Kidney glomerular epithelial cell (primary cell): ENCODE results near the gene KAT2A.
"Not testable (repeated sequence)": the region's sequence is repeated elsewhere in the genome, so short reads cannot be mapped to it uniquely, and the experiment has no call there.

Experiments
- DNase-seq: peaks from one replicate; lab custom pipeline; 2025; lab: John Stamatoyannopoulos, UW

Gene KAT2A

DNA sequence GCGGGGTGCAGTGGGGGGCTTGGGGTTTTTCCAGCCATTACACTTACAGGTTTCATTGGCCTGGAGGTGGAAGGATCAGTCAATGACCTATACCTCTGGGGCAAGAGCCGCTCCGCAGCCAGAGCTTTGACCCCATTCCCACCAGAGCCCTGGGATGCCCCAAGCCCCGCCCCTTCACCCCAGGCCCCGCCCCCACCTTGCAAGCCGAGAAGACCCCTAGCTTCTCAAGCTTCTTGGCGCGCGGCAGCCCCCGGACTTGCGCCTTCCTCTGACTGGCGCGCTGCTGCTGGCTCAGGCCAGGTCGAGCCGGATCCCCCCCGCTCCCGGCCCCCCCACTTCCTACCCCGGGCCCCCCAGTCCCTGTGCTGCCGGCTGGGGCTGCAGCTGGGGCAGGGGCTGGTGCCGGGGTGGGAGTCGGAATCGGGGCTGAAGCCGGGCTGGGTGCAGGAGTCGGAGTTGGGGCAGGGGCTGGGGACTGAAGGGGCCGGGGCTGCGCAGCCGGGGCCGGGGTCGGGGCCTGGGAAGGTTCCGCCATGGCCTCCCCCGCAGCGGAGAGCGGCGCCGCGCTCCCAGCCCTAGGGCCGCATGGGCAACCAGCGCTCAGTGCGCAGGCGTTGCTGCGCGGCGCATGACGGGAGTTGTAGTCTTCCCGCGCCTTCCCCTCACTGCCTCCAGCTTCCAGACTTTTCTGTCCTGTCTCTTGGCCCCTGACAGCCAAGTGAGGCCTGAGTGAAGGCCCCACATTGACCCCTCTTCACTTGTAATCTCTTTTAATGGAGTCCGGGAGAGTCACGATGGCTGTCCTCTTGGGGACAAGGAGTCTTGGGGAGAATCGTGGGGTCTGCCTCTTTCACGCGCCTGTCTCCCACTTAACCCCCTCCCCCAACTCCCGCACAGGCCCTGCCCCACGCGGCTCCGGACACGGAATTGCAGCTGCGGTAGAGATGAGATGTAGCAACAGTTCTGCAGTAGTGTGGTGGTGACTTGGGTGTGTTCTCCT is at the start of gene KAT2A:
TSS of gene KAT2A (minus strand) at position 598 of the 1,000 bp plus-strand sequence. CDS start at position 535, 63 bp downstream.
- DNase-seq = peak; percentile 30

DNA sequence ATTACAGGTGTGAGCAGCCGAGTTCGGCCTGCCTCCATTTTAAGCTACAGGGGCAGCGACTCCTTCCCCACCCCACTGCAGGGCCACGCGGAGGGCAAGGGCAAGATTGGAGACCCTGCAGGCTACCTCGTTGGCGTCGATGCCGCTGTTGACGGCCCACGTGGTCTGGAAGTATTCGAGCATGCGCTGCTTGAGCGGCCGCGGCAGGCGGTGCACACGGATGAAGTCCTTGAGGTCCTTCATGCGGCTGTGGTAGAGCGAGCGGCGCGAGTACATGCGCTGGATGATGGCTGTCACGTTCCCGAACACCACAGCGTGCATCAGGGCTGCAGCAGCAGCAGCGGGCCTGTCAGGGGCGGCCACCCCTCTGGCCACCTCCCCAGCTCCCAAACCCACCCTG is 48.2 kb upstream of the KAT2A start:
- no peak for DNase-seq

DNA sequence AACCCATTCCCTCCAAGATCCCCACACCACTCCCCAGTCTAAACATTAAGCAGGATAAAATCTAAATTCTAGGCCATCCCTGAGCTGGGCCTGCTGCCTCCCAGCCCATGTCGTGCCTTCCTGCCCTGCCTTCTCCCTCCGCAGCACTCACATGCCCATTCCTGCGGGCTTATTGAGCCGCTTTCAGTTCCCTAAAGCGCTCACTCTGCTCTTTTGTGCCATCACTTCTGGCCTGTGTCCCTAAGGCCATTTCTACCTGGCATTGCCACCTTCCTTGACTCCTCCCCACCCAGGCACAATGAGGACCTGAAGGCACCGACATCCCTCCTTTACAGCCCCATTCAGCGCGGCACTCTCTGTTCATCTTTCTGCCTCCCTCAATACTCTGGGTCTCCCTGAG is 46.6 kb upstream of the KAT2A start:
- DNase-seq = no peak

- DNase-seq = no peak
Observed at GRCh38 chr17:42166196-42166763, 45.1 kb upstream of the KAT2A start.

DNA sequence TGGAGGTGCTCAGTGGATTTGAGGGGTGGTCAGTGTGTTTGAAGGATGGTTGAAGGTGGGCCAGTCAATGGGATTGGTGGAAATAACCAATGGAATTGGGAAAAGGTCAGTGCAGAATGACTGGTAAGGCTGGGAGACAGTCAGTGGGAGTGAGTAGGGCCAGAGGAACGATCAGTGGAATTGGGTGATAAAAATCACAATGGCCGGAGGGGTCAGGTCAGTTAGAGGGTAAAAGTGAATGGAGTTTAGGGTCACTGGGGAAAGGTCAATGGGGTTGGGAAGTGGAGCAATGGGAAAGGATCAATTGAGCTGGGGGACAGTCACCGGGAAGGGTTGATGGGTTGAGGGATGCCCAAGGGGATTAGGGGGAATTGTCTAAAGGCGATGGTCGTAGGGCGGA is 44.6 kb upstream of the KAT2A start:
- no peak for DNase-seq

DNA sequence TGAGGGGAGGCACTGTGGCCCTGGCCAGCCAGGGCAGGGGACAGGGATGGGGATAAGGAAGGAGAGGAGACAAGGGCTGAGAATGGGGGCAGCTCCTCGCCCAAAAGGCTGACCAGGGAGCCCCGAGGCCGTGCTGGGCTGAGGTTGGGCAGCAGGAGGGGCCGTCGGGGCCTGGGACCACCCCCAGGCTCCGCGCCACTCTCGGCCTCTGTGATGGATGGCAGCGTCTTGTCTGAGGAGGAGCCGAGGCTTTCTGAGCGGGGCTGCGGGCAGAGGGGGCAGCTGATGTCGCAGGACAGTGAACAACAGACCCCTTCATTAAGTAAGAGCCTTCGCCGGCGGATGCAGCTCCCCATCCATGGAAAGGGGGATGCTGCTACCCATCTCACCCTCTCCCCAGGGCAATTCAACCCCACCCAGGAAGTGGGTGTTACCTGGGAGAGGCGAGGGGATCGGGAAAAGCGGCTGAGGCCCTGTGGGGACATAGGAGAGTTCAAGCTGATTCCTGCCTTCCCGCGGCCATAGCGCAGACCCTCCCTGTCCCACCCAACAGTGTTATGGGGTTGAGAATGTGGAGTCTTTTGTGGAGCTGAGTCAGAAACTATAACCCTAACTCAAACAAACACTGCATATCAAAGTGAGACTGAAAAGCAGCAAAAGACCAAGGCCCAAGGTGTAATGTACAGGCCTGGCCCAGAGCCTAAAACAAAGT is 42.7 kb upstream of the KAT2A start:
- DNase-seq = no peak

- no peak for DNase-seq
Observed at GRCh38 chr17:42163113-42163512, 41.9 kb upstream of the KAT2A start.

DNA sequence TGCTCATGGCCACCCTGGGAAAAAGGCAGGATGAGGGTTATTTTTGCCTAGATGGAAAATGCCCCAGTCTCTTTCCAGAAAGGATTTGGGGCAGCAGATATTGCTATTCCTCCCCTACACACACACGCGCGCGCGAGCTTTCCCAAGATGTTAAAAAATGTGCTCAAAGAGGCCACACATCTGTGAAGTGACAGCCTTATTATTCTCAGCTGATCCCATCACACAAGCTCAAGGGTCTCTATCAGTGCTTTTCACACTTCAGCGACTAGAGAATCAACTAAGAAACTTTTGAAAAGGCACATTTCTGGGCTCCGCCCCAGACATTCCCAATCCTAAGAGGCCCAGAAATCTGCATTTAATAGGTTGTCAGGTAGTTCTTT is 39.4 kb upstream of the KAT2A start:
- no peak for DNase-seq

- no peak for DNase-seq
Observed at GRCh38 chr17:42159796-42160530, 38.8 kb upstream of the KAT2A start.

DNA sequence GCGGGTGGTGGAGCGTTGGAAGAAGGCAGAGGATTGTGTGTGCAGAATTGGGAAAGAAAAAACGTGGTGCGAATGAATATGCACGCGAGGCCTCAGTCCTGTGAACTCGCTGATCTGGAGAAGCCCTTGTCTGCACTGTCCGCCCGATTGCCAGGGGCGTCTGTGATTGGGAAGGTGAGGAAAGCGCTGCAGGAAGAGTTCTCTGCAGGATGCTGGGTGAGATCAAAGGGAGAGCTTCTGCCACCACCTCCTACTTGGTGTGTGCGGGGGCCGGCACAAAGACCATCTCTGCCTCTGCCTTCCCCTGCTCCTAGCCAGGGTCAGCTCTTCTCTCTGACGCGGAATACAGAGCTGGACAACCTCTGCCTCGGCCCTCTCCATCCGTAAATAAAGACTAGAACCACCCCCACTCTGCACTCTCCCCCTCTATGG is 34.5 kb upstream of the KAT2A start:
- no peak for DNase-seq

DNA sequence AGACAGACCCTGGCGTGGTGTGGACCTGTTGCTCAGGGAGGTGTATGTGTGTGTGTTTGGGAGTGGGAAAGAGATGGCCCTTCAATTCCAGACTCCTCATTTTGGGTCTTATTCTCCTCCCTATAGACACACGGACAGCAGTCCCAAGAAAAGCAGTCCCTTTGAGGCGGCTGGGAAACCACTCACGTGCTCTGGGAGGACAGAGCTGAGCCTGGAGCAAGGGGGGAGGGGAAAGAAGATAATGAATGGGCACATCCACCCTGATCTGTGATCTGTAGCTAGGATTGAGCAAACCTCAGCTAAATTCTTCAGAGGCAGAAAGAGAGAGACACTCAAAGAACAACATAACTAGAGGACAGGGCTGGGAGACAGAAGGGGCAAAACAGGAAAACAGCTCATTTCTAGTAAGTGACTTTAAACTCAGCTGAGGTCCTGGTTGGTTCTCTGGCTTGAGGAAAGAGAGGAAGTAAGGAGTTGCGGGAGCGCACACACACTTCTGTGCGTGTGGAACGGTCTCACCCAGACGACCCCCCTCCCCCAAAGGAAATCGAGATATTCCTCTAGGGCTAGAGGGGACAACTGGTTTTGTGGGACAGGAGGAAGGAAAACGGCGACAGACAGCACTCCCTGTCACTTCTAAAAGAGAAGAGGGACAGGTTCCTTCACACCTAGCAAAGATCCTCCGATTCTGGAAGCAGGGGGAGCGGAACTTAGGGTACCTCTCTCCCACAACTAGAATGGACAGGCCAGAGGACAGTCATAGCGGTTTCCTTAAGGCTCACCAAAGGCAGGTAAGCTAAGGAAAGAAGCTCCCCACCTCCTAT is 33.0 kb upstream of the KAT2A start:
- no peak for DNase-seq

DNA sequence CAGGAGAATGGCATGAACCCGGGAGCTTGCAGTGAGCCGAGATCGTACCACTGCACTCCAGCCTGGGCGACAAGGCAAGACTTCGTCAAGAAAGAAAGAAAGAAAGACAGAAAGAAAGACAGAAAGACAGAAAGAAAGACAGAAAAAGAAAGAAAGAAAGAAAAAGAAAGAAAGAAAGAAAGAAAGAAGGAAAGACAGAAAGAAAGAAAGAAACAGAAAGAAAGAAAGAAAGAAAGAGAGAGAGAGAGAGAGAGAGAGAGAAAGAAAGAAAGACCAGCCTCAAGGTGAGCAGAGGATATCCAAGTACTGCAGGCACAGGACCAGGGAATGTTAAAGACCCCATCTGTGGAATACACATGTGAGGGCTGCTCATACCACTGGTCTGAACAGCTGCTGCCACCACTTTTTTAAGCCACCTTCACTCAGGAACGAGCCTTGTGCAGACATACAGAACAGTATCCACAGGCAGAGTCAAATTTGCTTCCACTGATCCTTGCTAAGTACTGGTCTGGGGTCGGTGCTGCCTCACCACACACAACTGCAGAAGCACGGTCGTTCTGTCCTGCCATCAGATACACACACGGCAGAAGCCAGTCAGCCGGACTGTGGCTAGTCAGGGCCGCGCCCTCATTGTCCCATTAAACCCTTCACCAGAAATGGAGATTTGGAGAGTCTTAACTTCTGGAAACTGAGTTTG is 25.9 kb upstream of the KAT2A start:
- no peak for DNase-seq

GRCh38 chr17:42143138-42143537 is 22.0 kb upstream of the KAT2A start:
- DNase-seq = not testable (repeated sequence)

- DNase-seq = no peak
Observed at GRCh38 chr17:42142371-42142896, 21.3 kb upstream of the KAT2A start.

GRCh38 chr17:42141382-42141781 is 20.2 kb upstream of the KAT2A start:
- no peak for DNase-seq

DNA sequence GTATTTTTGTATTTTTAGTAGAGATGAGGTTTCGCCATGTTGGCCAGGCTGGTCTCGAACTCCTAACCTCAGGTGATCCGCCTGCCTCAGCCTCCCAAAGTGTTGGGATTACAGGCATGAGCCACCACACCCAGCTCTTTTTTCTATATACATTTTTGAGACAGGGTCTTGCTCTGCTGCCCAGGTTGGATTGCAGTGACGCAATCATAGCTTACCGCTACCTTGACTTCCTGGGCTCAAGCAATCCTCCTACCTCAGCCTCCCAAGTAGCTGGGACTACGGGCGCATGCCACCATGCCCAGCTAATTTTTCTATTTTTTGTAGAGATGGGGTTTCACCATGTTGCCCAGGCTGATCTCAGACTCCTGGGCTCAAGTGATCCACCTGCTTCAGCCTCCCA is 19.5 kb upstream of the KAT2A start:
- not testable (repeated sequence) for DNase-seq

GRCh38 chr17:42138749-42139492 is 17.8 kb upstream of the KAT2A start:
- DNase-seq = no peak

DNA sequence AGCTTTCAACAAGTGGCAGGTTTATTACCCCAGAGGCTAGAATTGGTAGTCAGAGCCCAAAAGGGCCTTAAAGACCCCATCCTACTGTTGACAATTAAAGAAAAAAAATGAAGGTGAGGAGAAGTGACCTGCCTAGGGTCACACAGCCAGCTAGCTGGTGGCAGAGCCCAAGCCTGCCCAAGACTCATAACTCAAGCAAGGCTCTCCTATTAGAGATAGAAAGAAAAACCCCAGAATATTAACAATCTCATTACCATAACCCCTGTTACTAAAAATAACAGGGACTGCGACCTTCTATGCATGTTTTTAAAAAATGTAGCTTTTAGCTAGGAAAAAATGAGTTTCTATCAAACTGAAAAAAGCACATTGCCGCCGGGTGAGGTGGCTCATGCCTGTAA is 15.5 kb upstream of the KAT2A start:
- DNase-seq = no peak
